ENCODE results near the gene CHP1.
A peak's percentile ranks its signal among the peaks of the same experiment; 100 is the strongest.
"Not testable (repeated sequence)": the region's sequence is repeated elsewhere in the genome, so short reads cannot be mapped to it uniquely, and the experiment has no call there.

CHP1 gene

DNA sequence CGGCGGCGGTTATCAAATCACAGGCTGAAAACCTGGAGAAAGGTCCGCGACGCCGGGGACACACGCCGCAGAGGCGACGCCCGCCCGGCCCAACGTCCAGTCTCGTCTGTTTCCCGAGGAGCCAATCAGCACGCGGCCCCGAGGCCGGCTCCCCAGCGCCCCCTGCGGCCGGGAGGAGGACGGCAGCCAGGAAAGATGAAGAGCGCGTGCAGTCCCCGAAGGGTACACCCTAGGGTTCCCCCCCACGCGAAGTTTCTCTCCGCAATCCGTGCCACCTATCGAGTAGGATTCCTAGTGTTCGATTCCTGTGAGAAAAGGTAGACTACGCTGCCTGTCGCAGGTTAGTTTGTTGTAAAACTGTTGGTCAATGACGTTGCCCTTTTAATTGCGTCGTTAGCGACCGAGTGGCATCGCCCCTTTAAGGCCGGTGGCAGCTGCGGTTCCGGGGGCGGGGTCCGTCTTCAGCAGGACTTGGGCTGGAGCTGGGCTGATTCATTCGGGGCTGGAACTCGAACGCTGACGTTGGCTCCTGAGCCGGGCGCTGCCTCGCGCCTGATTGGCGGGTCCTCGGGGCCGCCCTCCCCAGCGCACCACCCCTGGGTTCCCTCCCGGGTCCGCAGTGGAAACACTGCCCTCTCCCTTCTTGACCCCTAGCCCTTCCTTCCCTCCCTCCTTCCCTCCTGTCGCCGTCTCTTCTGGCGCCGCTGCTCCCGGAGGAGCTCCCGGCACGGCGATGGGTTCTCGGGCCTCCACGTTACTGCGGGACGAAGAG is at the start of gene CHP1, which contains the start of gene EXD1:
Gene CHP1, plus strand, starts transcription at position 619 of the 772 bp plus-strand sequence. Its CDS starts 115 bp downstream, at position 734.
Gene EXD1, minus strand, starts transcription at position 108 of the 772 bp plus-strand sequence. CDS start 4,182 bp downstream, outside the sequence.
- DNase-seq (ENCODE audit: low read depth) = peak; percentile 90

DNA sequence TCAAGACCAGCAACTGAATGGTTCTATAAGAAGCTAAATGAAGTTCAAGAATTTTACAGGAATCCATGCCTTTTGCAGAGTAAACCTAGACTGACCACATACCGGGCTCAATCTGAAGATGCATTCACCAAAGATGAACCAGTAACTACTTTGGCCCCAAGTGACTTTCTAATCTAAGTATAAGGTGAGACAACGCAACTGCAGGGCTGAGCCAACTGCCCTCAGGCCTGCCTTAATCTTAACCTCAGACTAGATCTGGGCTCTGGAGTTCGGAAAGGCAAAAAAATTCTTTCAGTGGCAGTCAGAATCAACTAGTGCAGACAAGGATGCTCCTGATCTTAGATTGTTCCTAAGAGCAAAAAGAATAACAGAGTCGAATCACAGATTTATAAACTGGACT is 48.8 kb upstream of the CHP1 start:
- no peak for DNase-seq (ENCODE audit: low read depth)

DNA sequence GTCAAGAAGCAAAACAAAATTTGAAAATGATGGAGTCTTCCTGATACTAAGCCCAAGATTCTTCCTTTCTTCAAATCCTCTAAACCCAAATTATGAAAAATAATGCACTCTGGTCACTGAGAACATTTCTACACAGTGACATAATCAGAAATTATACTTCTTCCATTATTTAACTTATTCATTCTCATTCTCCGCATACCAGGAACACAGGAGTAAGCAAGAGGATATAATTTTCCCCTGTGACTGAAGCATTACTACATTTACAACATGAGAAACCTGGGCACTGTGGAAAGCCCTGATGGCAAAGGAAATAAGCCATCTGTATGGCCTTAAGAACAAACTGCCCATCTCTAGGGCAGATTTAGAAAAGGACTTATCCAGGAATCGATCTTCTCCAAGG is 47.5 kb upstream of the CHP1 start:
- no peak for DNase-seq (ENCODE audit: low read depth)

DNA sequence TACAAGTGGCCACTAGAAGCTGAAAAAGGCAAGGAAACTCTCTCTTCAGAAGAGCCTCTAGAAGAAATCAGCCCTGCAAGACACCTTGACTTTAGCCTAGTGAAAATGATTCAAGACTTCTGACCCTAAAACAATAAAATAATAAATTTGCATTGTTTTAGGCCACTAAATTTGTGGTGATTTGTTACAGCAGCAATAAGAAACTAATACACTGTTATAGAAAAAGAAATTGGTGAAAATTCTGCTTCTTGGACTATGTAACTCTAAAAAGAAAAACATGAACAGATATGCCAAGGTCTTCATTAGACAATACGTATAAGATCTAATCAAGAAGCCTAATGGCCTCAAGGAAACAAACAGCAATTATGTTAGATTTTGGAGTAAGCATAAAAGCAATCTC is 36.6 kb upstream of the CHP1 start:
- DNase-seq (ENCODE audit: low read depth) = no peak

DNA sequence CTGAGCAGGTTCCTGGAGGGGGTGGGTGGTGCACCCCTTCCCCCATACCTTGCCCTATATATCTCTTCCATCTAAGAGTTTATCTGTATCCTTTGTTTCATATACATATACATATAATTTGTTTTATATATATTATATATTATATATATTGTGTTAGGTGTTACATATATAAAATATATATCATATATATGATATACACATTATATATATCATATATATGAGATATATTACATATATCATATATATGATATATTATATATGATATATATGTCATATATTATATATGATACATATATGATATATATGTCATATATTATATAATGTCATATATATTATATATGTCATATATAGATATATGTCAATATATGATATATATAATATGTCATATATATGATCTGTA is 31.6 kb upstream of the CHP1 start:
- no peak for DNase-seq (ENCODE audit: low read depth)

DNA sequence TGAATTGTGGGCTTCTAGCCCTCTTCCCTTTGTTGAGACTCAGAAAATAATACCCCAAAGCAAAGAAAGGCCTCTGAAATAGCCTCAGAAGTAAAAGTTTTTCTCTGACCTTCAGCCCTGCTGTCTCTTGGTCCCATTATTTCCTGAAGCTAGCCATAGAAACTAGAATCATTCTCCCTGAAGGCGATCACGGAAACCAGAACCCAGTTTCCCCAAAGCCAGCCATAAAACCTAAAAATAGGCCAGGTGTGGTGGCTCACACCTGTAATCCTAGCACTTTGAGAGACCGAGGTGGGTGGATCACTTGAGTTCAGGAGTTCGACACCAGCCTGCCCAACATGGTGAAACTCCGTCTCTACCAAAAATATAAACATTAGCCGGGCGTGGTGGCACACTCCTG is 27.7 kb upstream of the CHP1 start:
- no peak for DNase-seq (ENCODE audit: low read depth)

DNA sequence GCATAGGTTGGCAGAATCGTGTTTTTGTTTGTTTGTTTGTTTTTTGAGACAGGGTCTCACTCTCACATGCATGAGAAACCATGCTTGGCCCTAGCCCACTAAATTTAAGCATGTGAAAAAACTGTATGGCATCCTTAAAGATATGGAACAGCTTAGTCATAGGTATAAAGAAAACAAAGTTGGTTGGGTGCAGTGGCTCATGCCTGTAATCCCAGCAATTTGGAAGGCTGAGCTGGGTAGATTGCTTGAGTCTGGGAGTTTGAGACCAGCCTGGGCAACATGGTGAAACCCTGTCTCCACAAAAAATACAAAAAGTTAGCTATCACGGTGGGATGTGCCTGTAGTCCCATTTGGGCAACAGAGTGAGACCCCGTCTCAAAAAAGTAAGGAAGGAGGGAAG is 25.8 kb upstream of the CHP1 start:
- DNase-seq (ENCODE audit: low read depth) = no peak

DNA sequence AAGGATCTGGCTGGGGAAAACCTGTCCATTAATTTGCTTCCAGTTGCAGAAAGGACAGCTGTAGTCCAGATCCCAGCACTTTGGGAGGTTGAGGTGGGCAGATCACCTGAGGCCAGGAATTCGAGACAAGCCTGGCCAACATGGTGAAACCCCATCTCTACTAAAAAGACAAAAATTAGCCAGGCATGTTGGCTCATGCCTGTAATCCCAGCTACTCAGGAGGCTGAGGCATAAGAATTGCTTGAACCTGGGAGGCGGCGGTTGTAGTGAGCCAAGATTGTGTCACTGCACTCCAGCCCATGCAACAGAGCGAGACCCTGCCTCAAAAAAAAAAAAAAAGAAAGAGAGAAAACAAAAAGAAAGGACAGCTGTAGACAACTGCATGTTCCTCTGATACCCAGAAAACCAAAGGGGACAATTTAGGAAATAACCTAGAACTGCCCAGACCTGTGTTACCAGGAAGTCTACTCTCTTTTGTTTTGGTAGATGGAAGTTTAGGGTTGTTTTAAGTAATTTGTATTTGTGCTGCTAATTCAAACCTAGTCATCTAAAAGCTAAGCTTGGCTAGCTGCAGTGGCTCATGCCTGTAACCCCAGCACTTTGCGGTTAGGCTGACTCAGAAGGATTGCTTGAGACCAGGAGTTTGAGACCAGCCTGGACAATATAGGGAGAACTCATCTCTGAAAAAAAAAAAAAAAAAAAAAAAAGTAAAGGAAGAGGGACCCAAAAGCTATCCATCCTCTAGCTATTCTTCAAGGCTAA is 23.2 kb upstream of the CHP1 start:
- DNase-seq (ENCODE audit: low read depth) = no peak

DNA sequence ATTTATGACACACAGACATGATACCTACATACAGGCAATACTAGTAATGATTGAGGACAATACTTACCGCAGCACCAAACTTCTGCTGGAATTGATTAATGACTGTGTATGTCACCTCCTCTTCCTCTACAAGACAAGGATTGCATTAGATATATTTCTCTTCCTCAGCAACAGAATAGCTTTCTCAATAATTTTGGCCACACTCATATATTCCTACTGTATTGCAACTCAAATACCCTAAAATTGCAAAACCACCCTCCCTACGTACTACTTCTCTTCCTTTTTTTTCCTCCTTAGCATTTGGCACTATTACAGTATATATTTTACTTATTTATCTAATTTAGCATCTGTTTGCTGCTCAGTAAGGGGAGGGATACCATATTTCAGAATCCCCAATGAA is 15.4 kb upstream of the CHP1 start:
- no peak for DNase-seq (ENCODE audit: low read depth)

DNA sequence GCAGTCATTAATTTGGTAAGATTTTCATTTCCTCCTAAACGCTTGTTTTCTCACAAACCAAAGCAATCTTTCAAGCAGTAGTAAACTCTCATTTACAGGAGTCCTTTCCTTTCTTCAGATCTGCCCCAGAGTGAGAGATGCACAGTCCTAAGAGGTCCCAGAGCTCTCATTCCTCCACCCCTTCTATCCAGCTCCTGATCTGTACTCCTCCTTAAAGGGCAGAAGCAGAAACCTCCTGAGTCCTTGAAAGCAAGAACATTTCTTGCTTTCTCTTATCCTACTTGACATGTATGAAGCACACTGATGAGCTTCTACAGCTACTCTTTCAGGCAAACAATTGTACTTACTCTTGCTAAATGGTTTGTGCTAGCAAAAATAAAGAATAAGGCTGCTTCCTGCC is 12.2 kb upstream of the CHP1 start:
- no peak for DNase-seq (ENCODE audit: low read depth)

DNA sequence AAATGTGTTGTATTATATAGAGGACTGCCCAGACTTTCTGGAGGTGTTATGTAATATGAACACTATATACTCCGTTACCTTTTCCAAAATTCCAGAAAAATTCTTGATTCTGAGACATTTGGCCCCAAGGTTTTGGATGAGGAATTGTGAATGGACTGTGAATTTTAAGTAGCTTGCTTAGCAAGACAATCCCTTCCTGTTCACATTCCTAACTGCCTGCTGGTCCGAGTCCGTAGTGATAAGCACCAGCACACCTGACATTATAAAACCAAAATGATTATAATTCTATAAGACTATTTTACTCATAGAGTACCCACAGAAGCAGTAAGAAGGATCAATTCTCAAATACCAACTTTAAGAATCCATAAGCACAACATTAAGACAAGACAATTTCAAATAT is 11.7 kb upstream of the CHP1 start:
- DNase-seq (ENCODE audit: low read depth) = no peak

DNA sequence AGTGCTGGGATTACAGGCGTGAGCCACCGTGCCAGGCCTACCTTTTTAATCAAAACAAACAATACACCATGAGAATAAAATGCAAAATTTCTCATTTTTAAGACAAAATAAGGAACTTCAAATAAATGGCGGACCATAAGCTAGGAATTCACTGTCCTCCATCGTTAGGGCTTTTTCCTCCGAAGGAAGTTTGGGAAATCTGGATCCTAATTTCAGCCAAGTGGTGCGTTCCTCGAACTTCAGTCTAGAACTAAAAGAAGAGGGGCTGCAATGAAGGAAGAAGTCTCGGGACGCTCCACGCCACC is 771 bp upstream of the CHP1 start:
- DNase-seq (ENCODE audit: low read depth) = no peak

DNA sequence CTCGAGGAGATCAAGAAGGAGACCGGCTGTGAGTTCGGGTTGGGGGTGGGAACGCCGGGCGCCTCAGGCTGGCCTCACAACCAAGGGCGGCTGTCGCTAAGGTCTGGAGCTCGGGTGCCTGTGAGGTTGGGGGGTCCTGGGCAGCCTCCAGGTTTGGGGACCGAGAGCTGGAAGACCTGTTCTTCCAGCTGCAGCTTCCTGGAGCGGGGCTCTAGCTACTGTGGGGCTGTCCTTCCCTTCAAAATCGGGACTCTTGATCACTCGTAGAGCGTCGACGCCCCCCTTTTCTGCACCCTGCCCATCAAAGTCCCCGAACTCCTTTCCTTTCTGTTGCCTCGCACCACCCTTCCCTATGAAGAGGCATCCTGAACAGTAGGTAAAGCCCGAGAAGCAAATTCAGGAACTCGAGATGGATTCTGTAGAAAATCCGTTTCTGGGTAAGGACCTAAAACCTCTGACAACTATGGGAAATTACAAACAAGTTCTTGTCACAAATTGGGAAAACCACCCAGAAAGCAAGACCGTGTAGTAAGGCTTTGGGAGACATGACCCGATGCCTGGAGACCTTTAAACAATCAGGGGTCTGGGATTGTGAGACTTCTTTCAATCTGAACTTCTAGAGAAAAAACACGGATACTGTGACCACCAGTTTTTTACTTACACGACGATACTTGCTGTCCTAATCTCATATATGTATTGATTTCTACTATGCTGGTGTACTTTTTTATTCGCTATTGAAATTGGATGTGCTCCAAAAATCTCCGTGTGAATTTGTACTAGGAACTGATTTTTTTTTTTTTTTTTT is 556 bp downstream of the CHP1 start:
- no peak for DNase-seq (ENCODE audit: low read depth)

DNA sequence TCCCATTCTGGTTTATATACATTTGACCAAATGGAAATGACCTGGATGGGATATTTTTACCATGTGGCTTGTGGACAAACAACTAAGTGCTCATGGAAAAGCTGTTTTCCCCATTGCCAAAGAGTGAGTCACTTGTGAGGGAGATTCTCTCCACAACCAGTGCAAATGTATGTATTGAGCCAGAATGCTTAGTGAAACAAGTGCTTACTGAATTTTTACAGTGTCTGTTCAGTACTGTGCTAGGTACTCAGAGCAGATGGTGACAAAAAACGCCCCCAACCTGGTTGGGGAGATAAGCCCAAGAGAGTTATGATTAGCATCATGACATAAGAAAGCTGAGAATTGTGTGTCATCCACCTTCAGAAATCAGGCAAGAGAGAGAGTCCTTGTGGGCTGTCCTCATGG is 2.3 kb downstream of the CHP1 start:
- peak; percentile 54 for DNase-seq (ENCODE audit: low read depth)

DNA sequence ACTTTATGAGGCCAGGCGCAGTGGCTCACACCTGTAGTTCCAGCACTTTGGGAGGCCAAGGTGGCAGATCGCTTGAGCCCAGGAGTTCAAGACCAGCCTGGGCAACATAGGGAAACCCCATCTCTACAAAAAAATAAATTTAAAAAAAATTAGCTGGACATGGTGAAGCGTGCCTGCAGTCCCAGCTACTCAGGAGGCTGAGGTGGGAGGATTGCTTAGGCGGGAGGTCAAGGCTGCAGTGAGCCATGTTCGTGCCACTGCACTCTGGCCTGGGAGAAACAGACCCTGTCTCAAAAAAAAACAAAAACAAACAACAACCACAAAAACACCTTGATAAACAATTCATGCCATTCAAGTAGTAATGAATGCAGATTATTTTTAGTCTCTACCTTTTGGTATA is 4.2 kb downstream of the CHP1 start:
- not testable (repeated sequence) for DNase-seq (ENCODE audit: low read depth)

DNA sequence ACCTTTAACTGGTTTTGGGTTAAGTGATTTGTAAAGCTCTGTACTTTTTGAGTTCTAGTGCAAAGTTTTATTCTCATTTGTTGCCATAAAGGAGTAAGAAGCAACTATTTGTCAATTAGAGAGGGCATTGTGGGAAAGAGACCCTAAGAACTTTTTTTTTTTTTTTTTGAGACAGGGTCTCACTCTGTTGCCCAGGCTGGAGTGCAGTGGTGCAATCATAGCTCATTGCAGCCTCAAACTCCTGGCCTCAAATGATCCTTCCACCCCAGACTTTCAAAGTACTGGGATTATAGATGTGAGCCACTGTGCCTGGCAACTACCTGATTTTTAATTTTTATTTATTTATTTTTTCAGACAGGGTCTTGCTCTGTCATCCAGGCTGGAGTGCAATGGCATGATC is 4.9 kb downstream of the CHP1 start:
- DNase-seq (ENCODE audit: low read depth) = no peak

DNA sequence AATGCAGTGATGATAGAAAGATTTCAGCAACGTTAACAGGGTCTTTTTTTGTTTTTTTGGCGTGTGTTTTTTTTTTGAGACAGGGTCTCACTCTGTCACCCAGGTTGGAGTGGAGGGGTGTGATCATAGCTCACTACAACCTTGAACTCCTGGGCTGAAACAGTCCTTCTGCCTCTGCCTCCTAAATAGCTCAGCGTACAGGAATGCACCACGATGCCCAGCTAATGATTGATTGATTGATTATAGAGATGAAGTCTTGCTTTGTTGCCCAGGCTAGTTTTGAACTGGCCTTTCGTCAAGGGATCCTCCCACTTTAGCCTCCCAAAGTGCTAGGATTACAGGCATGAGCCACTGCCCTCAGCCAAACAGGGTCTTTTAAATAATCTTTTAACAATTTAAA is 7.0 kb downstream of the CHP1 start:
- DNase-seq (ENCODE audit: low read depth) = no peak

DNA sequence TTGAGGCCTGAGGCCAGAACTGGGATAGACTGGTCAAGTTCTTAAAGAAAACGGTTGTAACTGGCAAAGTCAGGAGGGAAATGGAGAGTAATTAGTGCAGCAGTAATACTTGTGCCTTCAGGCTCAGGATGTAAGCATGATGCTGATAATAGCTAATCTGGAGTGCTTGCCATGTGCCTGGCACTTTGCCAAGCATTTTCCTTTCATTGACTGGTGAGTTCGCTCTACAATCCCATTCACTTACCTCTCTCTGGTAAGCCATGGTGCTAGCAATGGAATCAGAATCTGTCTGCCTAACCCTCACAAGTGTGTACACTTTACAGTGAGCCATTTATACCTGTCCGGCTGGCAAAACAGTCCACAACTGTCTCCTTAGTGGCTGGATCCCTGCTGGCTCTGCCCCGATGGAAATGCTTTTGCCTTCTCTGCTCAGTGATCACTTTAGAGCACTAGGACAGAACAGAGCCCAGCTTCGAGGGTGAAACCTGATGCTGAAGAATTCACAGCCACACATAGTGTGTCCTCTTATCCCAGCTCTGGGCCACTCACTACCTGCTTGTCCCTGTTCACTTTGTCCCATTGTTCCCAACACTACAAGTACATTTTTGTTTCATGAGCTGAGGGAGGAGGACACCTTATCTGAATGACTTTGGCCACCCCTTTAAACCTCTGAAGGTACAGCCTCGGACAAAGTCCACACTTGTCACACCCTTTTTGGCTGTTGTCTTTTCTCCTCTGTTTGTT is 10.3 kb downstream of the CHP1 start:
- no peak for DNase-seq (ENCODE audit: low read depth)

DNA sequence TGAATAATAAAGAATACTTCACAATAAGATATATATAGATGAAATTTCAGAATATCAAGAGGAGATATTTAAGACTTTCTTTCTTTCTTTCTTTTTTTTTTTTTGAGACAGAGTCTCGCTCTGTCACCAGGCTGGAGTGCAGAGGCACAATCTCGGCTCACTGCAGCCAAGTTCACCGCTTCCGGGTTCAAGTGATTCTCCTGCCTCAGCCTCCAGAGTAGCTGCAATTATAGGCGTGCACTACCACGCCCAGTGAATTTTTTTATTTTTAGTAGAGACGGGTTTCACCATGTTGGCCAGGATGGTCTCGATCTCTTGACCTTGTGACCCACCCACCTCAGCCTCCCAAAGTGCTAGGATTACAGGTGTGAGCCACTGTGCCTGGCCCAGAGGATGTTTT is 19.7 kb downstream of the CHP1 start:
- not testable (repeated sequence) for DNase-seq (ENCODE audit: low read depth)

DNA sequence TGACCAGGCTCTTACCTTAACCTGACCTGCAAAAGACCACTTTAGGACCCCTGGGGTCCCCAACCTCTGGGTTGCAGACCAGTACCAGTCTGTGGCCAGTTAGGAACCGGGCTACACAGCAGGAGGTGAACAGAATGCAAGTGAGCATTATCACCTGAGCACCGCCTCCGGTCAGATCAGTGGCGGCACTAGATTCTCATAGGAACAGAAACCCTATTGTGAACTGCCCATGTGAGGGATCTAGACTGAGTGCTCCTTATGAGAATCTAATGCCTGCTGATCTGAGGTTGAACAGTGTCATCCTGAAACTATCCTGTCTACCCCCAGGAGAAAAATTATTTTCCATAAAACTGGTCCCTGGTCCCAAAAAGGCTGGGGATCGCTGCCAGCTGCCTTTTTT is 20.3 kb downstream of the CHP1 start:
- no peak for DNase-seq (ENCODE audit: low read depth)

DNA sequence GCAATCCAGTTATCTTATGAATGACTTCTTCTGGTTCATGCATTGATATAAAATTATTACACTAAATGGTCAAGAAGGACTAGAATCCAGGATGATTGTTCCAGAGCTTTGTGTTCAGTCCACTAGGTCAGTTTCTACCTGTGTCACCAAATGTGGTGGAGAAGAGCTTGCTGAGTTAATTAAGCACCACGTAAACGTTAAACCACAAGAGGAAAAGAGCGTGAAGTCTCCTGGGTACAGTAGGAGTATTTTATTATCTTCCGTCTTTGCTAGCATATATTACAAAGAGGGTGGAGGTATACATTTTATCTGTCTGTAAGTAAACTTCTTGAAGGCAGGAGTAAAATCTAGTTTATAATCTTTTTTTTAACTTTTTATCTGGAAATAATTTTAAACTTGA is 23.5 kb downstream of the CHP1 start:
- no peak for DNase-seq (ENCODE audit: low read depth)

DNA sequence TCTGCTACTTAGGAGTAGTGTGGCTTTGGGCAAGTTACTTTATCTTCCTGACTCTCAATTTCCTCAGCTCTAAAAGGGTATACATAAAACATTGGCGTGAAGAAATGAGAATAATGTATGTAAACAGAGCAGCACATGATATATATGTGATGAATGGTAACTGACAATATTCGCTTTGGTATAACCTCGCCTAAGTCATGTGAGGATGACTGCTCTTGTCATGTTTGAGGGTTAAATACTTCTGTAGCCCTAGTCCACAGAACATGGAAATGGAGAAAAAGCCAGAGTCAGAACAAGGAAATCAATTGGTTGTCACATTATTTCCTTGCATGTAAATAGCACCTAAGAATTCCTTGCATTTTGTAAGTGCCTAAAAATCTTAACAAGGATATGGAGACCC is 25.0 kb downstream of the CHP1 start:
- DNase-seq (ENCODE audit: low read depth) = no peak

Data from non-pigmented ciliary epithelial cell (primary cell).